HG02938 (cell line): ENCODE measurements around the gene OR52K2.
"Not testable (repeated sequence)": the region's sequence is repeated elsewhere in the genome, so short reads cannot be mapped to it uniquely, and the experiment has no call there.

Experiments used
- ATAC-seq: cut with Tn5 transposase; IDR thresholded peaks from one replicate; pipeline ENCODE4 v1.9.1; 2021; ENCODE audit warnings: mild to moderate bottlenecking, moderate library complexity; ENCODE audit not compliant: unreplicated experiment

Gene OR52K2

DNA sequence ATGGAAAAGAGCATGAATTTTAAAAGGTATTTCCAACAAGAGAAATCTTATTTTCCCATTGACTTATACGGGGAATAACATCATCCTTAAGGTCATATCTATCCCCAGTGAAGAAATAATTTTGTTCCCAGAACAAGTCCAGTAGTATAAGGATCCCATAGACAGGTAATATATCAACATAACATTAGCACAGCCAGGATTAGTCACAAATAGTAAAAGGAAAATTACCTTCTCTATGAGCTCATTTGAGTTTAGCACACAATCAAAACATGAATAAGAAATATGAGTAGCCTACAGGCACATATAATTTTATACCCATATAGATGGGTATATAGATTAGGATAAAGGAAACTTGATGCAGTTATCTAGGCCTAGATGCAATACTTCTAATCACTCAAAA is 30.5 kb downstream of the OR52K2 start:
- no peak for ATAC-seq

DNA sequence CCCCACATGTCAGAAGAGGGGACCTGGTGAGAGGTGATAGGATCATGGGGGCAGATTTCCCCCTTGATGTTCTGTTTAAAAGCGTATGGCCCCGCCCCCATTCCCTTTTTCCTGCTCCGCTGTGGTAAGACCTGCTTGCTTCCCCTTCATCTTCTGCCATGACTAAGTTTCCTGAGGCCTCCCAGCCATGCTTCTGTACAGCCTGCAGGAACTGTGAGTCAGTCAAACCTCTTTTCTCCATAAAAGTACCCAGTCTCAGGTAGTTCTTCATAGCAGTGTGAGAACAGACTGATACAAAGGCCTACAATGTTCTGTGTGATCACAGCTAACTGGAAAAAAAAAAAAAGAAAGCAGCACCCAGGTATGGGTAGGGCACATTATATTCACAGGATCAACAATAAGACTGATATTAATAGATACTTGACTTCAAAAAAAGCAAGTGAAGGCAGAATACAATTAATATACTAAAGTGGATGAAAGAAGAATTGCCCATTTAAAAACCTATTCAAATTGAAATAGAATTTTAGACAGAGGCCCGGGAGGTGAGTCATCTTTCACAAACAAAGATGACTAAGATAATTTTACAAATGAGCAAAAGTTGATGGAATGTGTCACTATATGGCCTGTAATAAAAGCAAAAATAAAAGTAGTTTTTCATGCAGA is 31.6 kb downstream of the OR52K2 start:
- no peak for ATAC-seq

DNA sequence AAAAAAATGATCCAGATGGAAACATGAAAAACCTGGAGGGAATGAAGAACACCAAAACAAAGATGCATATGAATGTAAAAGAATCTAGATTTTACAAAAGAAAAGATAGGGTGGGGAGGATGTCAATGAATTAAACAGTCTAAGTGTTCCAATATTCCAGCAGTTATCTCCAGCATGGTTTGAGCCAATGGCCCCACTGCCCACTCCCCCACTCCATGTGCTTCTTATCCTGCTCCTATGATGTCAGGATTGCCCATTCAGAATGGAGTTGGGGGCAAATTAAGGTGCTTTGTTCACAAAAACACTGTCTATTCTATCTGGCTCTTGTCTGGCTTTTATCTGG is 32.1 kb downstream of the OR52K2 start:
- no peak for ATAC-seq

DNA sequence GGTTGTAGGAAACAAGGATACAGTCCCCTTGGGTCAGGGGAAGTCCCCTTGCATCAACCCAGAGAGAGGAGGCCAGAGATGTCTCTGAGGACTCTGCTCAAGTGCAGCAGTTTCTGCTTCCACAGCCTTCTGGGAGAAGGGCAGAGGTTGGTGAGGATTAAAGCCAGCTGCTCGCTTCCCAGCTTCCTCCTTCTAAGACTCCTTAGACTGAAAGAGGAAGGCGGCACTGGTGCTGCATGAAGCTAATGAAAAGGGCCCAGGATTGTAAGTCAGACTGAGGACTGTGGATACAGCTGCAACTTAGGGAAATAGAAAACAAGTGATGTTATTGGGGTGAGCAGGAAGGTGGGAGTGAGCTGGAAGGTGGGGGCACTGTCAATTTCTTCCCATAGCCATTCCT is 33.4 kb downstream of the OR52K2 start, which contains the start of gene OR52K1:
Gene OR52K1 (plus strand): TSS at position 202 of the 400 bp plus-strand sequence. CDS start 6,255 bp downstream, outside the sequence.
- no peak for ATAC-seq

DNA sequence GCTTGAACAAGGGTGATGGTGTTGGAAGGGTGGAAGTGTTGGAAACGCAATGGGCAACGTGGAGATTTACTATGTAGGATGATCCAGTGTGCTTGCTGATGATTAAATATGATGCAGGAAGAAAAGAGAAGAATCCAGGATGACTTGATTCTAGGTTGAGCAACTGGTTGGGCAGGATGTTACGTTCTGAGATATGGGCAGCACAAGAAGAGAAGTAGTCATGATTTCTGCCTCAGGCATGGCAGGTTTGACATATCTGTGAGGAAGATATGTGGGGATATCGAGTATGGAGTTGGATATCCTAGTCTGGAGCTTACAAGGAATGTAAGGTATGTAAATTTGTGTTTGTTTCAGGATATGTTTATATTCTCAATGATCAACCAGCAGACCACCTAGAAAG is 35.2 kb downstream of the OR52K2 start:
- no peak for ATAC-seq

DNA sequence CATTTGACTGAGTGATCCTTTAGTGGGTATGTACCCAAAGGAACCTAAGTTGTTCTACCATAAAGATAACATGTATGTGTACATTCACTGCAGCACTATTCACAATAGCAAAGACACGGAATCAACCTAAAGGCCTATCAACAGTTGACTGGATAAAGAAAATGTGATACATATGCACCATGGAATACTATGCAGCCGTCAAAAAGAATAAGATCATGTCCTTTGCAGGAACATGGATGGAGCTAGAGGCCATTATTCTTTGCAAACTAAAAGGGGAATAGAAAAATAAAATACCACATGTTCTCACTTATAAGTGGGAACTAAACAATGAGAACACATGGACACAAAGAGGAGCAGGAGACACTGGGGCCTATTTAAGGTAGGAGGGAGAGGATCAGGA is 42.3 kb downstream of the OR52K2 start:
- ATAC-seq = not testable (repeated sequence)

DNA sequence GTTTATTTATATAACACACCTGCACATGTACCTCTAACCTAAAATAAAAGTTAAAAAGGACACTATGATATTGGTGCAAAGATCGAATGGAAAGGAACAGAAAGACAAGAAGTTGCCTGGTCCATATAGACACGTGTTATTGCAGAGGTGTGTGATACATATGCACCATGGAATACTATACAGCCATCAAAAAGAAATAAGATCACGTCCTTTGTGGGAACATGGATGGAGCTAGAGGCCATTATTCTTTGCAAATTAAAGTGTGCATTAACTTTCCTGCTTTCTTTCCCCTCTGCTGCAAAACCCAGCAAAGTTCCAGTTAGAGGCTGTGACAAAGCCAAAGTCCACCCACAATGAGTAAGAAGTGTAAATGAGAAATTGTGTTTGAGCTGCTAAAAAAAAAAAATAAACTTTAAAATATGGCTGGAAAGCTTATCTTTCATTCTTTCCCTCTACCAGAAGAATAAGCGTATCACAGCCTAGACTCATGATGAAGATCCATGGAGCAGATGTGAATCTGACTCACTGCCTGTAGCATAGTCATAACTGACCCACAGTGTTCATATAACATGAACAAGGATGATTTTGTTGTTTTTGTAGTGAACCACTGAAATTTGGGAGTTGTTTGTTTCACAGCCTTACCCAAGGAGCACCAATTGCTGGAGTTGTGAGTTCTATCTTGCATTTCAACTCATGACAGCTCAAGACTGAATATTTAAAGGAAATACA is 42.9 kb downstream of the OR52K2 start:
- ATAC-seq = no peak

DNA sequence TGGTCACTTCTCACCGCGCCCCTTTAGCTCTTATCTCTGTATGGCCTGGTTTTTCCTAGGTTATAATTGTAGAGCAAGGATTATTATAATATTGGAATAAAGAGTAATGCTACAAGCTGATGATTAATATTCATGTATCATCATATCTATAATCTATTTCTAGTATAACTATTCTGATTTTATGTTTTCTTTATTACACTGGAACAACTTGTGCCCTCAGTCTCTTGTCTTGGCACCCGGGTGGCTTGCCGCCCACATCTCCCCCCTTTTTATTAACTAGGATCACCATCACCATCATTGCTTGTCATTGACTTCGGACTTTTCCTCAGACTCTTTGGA is 44.4 kb downstream of the OR52K2 start:
- ATAC-seq = no peak

DNA sequence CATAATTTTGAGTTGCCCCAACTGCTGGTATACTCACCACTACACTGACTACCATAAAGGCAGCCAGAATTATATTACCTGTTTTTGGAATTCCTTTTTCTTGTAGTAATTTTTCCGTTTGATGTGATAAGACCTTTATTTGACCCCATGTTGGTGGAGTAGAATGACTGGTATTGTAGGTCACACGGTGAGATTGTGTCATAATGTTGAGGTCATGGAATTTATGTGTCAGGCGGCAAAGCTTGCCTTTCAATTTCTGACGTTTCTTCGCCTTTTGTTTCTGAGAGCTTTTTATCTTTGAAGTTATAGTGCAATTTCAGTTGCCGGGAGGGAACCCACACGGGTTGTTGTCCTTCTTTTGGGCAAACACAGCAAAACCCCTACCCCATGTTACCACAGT is 46.4 kb downstream of the OR52K2 start:
- ATAC-seq = no peak

DNA sequence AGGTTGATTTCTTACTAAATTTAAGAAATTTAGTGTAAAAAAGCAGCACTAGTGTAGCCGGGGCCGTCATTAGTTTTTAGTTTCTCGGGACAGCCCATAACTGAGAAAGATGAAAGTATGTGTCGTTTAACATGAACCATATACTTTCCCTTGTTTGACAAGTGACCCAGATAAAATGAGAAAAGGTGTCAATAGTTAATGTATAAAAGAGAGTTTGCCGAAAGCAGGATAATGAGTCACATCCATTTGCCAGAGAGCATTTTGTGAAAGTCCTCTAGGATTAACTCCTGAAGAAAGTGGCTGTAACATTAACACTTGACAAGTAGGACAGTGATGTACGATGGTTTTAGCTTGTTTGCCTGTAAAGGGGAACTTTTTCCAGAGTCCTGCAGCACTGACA is 46.9 kb downstream of the OR52K2 start:
- no peak for ATAC-seq

DNA sequence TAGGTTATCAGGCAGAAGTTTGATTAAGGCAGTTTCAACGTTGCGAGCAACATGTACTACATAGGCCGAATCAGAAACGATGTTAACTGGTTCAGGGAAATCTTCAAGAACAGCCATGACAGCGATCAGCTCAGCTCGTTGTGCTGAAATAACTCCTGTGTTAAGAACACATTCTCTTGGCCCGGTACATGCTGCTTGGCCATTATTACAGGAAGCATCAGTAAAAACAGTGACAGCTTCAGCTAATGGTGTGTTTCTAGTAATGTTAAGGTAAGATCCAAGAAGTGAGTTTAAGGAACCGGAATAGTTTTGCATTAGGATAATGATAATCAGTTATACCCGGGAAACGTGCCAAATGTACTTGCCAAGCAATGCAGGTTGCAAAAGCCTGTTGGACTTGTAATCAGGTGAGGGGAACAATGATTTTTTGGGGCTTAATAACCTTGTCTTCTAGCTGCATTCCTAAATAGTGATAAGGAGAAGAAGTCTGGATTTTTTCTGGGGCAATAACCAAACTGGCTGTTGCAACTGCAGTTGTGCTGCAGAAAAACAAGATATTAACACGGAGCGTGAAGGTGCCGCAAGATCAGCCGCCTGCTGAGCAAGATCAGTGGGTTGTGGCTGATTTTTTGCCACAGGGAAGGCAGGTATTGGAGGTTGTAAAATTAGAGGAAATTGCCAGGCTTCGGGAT is 47.6 kb downstream of the OR52K2 start:
- no peak for ATAC-seq
